ENCODE results near the gene TRIM42.

DNA sequence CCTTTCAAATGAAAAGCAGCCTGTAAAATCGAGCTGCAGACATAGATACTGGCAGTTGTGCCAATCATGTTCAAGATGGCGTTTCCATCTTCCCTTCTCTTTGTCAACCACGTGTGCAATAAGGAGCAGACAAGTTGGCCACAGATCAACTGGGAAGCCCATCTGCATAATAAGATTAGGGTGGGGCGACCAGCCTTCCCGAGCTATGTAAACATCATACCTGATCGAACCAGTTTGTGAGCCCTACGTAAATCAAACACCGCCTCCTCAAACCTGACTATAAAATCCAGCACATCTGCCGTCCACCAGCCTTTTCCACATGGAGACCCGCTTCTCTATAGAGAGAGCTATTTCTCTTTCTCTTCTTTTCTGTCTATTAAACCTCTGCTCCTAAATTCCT lies 37.2 kb downstream of the TRIM42 start:
- no peak for TF ChIP-seq EZH2 (IDR thresholded peaks at IDR 0.05; ENCODE audit: low read length, missing control alignments)
- TF ChIP-seq CTCF (conservative IDR thresholded peaks at IDR 0.05 in 1 of 2, IDR thresholded peaks at IDR 0.05 in 1 of 2; ENCODE audit: low read depth in 1 of 2, low read length in 2 of 2): no peak

All from fibroblast of lung (primary cell).